Measurements from ENCODE around the gene CCDC88C. TPM values are rescaled to one million over a fixed set of nuclear protein-coding genes. Genes with fewer than 3 reads are reported as not detected.

Gene CCDC88C
- polyA plus RNA-seq, 2 of the 4 experiments (the other 2 are of a cell fraction), result 2.9 to 3.7 TPM

DNA sequence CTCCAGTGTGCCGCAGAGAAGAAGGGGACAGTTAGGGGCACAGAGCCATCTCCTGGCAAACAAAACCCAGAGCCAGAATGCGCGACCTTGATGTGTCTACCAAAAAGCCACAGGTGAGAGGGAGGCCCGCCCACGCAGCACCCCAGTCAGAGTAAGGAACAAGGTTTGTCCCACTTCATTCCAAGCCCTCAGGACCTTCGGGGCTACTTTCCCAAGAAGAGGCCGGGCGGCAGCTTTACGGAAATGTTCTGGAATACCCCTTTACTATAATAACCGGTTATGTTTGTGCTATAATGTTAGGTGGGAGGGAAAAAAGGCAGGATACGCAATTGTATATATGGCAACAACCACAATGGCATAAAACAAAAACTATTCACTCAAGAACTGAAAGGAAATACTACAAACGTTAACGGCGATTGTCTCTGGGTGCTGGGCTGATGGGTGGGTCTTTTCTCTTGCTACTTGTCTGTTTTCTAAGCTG lies 12.3 kb downstream of the CCDC88C start (continued):
- no peak for TF ChIP-seq HDAC2 (IDR thresholded peaks at IDR 0.05)

DNA sequence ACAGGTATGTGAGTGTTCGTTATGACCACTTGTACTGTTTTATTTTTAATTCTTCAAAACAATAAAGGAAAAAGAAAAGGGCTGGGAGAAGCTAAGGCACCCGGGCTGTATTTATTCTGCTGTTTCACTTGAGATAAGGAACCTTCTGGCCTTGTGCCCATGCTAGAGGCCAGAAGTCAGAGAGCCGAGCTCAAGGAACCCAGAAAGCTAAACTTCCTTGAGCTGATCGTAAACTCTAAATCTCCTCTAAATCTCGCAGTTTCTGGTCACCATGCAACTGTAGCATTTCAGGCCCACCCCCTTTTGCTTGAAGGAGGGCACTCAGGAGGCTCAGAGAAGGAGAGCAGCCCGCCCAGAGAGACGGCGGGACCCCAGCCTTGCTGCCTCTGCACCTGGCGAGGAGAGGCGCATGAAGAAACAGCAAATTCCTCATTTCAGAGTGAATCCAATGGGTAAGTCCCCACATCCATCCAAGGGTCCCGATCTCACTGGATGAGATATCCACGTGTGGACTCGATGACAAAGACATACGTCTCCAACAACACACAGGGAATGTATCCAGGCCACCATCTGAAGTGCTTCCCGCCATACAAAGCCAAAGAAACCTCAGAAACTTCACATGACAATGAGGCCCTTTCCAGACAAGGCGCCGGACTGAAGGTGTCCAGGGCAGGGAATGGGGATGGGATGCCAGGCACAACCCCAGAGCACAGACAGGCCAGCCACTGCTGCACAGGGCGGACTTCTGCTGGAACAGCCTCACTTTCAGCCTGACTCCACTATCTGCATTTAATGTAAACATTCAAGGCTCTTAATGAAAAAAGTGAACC lies 14.6 kb downstream of the CCDC88C start:
- WGBS (ENCODE audit: missing lambda C conversion rate), result 83% methylated on average over 18 of the region's 18 CpGs
- ChIA-PET POLR2A (no interaction called here), CTCF (interaction anchor here (1.1 to 1.7 kb wide), 2 partner anchors 15 to 117 kb away, joined by 3 to 4 read pairs; no protein-coding TSS in a partner anchor)
- H3K4me2 ChIP-seq, result no peak overlapping the region
- H3K4me3 ChIP-seq, result no peak overlapping the region
- TF ChIP-seq ZC3H11A (IDR thresholded peaks at IDR 0.05) (no peak), EHF (CRISPR knock-in tag; IDR thresholded peaks at IDR 0.05) (no peak), CBX8 (IDR thresholded peaks at IDR 0.05) (no peak), RAD21 (conservative IDR thresholded peaks at IDR 0.05 in 1 of 2, IDR thresholded peaks at IDR 0.05 in 1 of 2) (no peak), KDM5A (IDR thresholded peaks at IDR 0.05) (no peak)
- TF ChIP-seq, protein P1, sequence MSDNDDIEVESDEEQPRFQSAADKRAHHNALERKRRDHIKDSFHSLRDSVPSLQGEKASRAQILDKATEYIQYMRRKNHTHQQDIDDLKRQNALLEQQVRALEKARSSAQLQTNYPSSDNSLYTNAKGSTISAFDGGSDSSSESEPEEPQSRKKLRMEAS (IDR thresholded peaks at IDR 0.05), result no peak
- no peak for DNase-seq (ENCODE audit: low read depth in 1 of 2, low spot score in 1 of 2)
- no peak for ATAC-seq
- H3K9me3 ChIP-seq, result no peaks in the 10 kb centered on the region
- FAIRE-seq, result no peak
- H3K4me1 ChIP-seq, result no peaks in the 10 kb centered on the region
- H3K27ac ChIP-seq, result no peak overlapping the region

DNA sequence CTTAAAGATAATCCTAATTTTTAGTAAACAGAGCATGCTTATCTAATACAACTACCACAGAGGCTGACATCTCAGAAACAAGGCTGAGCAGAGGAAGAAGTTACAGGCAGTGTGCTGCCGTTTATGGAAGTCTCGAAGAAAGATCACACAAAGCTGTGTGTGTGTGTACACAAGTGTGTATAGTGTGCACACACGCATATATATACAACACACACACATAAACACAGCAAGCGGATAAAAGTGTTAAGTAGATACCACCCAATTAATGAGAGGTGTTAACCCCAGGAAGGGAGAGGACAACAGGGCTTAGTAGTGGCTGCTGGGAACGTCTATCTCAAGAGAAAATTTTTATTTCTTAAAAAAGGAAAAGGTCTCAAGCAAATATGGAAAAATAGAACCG lies 15.3 kb downstream of the CCDC88C start:
- Histone ChIP-seq H3K4me1 (no peaks in the 10 kb centered on the region), H3K9me3 (no peaks in the 10 kb centered on the region), H3K4me2 (no peak overlapping the region), H3K4me3 (no peak overlapping the region), H3K27ac (no peak overlapping the region)
- TF ChIP-seq, protein P2, sequence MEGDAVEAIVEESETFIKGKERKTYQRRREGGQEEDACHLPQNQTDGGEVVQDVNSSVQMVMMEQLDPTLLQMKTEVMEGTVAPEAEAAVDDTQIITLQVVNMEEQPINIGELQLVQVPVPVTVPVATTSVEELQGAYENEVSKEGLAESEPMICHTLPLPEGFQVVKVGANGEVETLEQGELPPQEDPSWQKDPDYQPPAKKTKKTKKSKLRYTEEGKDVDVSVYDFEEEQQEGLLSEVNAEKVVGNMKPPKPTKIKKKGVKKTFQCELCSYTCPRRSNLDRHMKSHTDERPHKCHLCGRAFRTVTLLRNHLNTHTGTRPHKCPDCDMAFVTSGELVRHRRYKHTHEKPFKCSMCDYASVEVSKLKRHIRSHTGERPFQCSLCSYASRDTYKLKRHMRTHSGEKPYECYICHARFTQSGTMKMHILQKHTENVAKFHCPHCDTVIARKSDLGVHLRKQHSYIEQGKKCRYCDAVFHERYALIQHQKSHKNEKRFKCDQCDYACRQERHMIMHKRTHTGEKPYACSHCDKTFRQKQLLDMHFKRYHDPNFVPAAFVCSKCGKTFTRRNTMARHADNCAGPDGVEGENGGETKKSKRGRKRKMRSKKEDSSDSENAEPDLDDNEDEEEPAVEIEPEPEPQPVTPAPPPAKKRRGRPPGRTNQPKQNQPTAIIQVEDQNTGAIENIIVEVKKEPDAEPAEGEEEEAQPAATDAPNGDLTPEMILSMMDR (IDR thresholded peaks at IDR 0.05), result no peak
- TF ChIP-seq ESRRA (IDR thresholded peaks at IDR 0.05; ENCODE audit: borderline replicate concordance, low read length) (no peak), RFX5 (IDR thresholded peaks at IDR 0.05) (no peak), NR3C1 (IDR thresholded peaks at IDR 0.05) (no peak), SMC3 (IDR thresholded peaks at IDR 0.05) (no peak), POLR2AphosphoS2 (conservative IDR thresholded peaks at IDR 0.05; ENCODE audit: low read length) (no peak), EP300 (IDR thresholded peaks at IDR 0.05) (no peak), KDM1A (IDR thresholded peaks at IDR 0.05; ENCODE audit: low read depth) (no peak), FOXS1 (CRISPR knock-in tag; IDR thresholded peaks at IDR 0.05) (no peak), CBX2 (IDR thresholded peaks at IDR 0.05; ENCODE audit: borderline replicate concordance, low read depth) (no peak), JUNB (IDR thresholded peaks at IDR 0.05) (no peak)
- TF ChIP-seq, protein P3, sequence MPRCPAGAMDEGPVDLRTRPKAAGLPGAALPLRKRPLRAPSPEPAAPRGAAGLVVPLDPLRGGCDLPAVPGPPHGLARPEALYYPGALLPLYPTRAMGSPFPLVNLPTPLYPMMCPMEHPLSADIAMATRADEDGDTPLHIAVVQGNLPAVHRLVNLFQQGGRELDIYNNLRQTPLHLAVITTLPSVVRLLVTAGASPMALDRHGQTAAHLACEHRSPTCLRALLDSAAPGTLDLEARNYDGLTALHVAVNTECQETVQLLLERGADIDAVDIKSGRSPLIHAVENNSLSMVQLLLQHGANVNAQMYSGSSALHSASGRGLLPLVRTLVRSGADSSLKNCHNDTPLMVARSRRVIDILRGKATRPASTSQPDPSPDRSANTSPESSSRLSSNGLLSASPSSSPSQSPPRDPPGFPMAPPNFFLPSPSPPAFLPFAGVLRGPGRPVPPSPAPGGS (IDR thresholded peaks at IDR 0.05), result no peak
- TF ChIP-seq, protein P4, sequence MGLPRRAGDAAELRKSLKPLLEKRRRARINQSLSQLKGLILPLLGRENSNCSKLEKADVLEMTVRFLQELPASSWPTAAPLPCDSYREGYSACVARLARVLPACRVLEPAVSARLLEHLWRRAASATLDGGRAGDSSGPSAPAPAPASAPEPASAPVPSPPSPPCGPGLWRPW (IDR thresholded peaks at IDR 0.05), result no peak
- TF ChIP-seq, protein P5, sequence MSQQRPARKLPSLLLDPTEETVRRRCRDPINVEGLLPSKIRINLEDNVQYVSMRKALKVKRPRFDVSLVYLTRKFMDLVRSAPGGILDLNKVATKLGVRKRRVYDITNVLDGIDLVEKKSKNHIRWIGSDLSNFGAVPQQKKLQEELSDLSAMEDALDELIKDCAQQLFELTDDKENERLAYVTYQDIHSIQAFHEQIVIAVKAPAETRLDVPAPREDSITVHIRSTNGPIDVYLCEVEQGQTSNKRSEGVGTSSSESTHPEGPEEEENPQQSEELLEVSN (IDR thresholded peaks at IDR 0.05; ENCODE audit: borderline replicate concordance, low read depth), result no peak
- DNase-seq (ENCODE audit: low read depth in 1 of 2, low spot score in 1 of 2), result no peak
- CTCF ChIA-PET, result no interaction called here
- 86% methylated on average over 6 of the region's 6 CpGs for WGBS (ENCODE audit: missing lambda C conversion rate)
- no peak for FAIRE-seq
- no peak for ATAC-seq
- POLR2A ChIA-PET, result no interaction called here

Measured in A549 (cell line).